ELR (cell line): Measurements from ENCODE around the gene FLT3.
"Not testable (repeated sequence)": the region's sequence is repeated elsewhere in the genome, so short reads cannot be mapped to it uniquely, and the experiment has no call there.

Experiments used
- DNase-seq: peaks from one replicate; pipeline ENCODE4 v3.0.0-alpha.2; 2015; ENCODE audit warnings: low read depth

The FLT3 gene

DNA sequence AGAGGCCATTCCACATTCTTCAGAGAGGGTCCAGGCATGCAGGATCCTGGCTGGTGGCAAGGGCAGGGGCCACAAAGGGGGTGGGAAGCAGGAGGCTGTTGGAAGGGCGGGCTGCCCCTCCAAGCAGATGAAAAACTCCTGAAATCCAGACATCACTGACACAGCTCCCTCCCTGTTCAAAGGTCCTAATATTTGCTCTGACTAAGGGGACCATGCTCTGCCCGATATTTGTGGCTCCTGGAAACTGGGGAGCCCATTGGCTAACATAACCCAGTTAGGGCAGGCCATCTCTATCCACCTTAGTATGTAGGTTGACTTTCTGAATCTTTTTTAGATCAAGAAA is 127.9 kb downstream of the FLT3 start:
- no peak for DNase-seq

DNA sequence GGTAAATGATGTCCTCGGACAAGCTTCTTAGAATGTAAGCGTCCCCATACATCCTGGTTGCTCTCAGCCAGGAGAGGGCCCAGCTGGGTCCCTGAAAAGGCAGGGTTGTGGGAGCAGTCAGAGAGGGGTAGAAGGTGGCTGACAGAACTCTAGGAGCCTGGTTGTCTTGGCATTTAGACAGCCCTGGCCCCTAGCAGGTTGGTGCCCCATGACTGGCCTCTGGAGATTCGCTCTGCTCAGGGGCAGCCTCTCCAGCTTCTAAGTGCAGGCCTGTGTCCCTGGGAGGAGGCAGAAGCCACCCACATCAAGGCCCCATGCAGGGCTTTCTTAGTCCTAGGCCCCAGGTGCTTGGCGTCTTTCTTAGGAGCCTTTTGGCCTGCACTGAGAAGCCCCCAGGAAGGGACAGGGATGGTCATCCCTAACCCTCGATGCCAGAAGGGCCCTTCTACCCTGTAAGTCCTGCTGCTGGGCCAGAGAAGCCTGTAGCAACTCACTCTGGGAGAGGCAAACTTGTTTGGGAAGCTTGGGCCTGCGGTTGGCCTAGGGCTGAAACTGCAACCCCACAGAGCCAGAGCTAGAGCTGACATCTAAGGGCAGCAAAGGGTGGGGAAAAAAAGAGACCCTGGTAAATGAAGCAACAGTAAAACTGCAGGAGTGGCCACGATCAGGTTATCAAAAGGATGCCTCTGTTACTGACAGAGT is 128.4 kb downstream of the FLT3 start:
- no peak for DNase-seq

DNA sequence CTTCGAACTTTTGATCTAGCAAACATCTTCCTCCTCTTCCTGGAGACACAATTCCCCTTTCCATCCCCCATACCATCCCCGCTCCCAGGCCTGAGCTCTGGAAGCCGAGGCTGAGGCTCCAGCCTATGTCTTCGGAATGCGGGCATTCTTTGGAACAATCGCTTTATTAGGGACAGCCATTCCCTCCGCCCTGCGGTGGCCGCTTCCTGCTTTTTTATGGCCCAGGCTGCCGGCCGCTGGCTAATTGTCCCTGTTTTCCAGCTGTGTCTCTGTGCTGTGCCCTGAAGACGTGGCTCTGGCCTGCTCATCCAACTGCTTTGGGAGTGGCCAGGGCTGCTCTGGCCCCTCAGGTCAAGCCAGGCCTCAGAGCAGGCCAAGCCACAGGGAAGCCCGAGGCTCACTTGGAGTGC is 129.1 kb downstream of the FLT3 start:
- no peak for DNase-seq

DNA sequence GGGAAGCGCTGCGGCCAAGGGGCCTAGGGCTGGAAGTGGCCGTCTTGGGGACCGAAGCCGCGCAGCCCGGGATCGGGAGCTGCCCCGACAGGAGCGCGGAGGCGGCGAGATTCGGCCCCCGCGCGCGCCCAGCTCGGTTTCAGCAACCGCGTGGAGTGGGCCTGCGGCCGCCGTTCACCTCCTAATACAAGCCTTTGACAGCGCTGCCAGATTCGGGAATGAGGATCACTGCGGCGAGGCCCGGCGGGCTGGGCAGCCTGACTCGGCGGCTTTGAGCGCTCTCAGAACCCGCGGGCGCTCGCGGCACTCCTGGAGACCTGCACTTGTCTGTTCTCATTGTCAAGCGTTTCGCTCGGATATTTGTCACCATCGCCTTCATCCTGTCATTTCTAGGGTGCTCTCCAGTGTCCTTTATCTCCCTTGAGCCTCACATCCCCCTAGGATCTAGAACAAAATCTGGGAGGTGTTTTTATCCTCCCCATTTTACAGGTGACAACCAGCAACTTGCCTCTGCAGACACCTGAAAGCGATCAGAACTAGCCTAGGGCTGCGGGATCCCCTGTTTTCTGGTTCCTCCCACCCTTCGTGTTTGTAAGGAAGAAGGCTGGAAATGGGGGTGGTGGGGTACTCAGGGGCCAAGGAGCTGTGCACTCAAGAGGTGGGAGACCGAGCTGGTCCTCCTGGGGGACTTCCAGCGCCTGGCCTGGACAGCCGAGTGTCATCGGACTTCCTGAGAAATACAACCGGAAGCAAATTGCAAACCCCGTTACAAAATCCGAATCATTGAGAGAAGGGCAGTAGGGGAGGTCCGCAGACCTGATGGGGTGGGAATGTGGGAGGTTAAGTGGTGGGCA is 129.8 kb downstream of the FLT3 start:
- DNase-seq, result no peak

GRCh38 chr13:27969866-27970229 is 130.5 kb downstream of the FLT3 start:
- DNase-seq, result no peak

DNA sequence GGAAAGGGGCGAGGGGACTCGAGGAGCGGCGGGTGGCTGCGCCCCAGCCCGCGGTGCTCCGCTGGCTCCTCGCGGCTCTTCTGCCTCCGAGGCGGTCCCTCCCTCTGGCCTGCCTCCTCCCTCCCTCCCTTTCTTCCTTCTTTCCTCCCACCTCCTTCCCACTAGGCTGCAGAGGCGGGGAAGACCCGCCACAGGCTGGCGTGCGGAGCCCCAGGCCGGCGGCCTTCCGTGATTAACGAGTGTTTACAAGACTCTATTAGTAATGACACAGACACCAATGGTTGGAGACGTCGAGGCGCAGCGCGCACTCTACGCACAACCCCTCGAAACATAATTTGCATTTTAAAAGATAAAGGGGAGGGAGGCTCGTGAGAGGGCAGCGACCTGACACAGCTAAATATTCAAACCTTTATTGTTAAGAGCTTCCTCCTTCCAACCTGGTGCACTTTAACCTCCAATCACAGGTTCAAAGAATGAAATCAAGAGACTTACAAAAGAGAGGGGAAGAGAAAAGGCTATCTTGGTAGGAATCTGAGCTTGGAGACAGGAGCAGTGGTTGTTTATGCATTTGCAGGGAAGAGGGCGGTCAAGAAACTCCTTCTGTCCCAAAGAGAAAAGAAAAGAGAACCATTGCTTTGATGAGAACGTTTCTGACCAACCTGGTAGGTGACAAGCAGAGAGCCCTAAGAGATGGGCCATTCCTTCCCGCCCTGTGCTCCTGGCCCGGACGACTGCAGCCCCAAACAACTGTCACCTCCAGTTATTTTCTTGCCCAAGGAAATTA is 131.1 kb downstream of the FLT3 start, which contains the start of gene CDX2:
CDX2 (minus strand) TSS at position 234 of the 784 bp plus-strand sequence. CDS start 309 bp downstream, outside the sequence.
- no peak for DNase-seq

DNA sequence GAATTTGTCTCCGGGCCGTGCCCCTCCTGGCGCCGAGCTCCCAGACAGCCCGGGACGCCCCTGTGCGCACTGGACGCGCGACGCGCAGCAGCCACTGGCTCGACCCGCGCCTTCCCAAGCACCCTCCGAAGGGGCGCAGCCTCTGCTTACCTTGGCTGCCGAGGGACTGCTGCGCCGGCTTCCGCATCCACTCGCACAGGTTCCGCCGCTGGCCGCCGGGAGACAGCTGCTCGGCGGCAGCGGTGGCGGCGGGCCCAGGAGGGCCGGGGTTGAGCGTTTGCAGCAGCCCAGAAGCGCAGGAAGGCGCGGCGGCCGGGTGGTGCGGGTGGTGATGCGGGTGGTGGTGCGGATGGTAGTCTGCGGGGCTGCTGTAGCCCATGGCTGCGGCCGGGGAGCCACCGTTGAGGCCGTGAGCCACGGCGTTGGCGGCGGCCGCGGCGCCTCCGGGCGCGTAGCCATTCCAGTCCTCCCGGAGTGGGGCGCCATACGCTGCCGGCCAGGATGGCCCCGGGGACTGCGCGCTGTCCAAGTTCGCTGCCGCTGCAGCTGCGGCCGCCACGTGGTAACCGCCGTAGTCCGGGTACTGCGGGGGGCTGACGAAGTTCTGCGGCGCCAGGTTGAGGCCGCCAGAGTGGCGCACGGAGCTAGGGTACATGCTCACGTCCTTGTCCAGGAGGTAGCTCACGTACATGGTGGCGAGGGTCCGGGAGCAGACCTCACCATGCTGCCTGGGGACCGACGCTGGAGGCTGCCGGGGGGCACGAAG is 131.9 kb downstream of the FLT3 start:
- DNase-seq, result no peak

DNA sequence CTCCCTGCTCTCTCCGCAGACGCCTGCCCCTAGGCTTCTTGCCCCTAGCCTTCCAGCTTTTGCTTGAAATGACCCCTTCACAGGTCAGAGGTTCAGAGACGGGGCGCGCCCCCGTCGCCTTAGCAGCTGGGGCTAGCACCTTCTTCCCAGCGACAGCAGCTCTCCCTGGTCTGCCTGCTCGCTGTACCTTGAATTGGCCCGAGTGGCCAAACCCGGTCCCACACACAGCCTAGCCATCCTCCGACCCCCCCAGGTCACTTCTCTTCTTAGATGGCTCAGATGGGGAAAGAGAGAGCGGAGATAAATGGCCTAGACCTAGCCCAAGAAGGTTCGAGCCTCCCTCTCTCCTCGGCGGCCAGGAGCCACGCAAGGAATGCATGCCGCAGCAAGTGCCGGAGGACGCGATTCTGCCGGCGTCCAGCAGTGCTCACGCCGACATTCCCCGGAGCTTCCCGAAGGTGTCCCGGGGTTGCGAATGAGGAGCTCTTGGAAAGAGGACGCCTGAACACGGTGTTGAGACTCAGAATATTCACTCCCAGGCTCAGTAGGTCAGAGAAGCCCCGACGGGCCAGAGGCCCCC is 132.6 kb downstream of the FLT3 start:
- peak; percentile 26 for DNase-seq

- no peak for DNase-seq
These were observed 133.1 kb downstream of the FLT3 start for GRCh38 chr13:27967203-27967735.

- no peak for DNase-seq
These were observed 133.7 kb downstream of the FLT3 start for GRCh38 chr13:27966641-27967202.

DNA sequence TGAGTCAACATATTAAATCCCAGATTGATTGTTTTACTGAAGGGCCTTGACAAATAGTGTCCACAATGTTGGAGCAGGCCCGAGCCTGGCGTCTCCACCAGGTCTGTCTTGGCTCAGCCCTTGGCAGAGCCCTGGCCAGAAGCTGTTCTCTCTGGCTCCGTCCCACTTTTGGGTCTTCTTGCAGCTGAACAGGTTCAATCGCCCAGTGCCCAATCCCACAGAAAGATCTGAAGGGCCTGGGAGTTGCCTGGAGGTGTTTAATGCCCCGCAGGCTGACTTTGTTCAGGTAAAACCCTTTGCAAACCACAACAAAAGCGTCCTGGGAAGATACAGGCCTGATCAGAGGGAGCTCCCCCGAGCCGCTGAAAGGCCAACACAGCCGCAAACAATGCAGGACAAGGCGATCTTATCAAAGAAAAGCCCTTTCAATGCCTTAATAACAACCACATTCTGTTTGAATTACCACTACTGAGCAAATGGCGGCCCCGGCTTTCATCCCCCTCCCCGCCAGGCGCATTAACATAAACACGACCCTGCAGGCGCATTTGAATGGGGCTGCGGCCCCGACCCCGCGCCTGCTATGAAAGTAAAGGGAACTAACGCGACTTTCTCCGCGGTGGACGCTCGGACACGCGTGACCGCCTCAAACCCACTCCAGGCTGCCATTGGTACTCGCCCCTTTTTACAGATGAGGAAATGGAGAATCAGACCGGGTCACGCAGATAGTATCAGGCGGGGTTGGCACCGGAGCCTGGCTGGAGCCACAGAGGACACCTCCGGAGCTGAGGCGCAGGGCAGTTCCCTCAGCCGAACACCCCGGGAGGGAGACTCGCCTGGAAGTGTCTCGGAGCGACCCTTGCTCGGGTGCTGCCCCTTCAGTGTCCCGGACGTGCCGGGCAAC is 134.4 kb downstream of the FLT3 start:
- DNase-seq, result no peak

- DNase-seq, result no peak
These were observed 135.0 kb downstream of the FLT3 start for GRCh38 chr13:27965343-27965739.

DNA sequence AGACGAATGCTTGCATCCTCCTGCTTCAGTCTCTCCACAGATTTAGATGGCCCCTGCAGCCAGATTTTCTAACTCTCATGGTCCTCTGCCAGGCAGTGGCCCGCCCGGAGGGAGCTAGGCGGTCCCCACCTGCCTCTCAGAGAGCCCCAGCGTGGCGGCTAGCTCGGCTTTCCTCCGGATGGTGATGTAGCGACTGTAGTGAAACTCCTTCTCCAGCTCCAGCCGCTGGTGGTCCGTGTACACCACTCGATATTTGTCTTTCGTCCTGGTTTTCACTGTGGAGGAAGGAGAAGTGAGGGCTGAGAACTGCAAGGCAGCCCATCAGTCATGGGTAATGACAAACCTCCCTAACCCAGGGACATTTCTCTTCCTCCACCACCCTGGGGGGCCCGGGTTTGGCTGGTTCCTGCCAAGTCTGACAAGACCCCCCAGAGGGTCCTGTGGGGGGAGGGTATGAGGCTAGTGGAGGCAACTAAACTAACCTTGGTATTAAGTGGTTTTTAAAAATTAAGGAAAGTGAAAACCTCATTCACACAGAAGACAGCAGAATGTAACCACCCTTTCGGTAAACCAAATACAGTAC is 135.5 kb downstream of the FLT3 start:
- no peak for DNase-seq

DNA sequence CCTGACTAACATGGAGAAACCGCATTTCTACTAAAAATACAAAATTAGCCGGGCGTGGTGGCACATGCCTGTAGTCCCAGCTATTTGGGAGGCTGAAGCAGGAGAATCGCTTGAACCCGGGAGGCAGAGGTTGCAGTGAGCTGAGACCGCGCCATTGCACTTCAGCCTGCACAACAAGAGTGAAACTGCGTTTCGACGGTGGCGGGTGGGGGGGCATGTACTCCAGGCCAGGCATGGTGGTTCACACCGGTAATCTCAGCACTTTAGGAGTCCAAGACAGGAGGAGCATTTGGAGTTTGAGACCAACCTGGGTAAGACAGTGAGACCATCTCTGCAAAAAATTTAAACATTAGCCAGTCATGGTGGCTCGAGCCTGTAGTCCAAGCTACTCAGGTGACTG is 136.2 kb downstream of the FLT3 start:
- not testable (repeated sequence) for DNase-seq

DNA sequence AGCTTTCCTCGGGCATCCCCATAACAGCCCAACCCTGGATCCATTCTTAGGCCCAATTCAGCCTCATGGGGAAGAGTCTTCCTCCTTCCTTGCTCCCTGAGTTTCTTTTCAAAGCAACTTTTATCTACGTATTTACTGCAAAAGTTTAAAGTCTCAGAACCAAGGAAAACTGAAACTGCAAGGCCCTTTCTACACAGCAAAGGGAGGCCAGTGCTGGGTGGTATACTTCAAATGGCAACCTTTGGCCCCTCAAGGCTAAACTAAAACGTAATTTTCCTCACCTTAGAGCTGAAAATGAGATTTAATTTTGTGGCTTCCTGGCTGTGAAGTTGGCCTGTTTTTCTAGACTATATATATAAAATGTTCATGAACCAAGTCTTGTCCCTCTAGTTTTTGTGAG is 136.9 kb downstream of the FLT3 start:
- no peak for DNase-seq

DNA sequence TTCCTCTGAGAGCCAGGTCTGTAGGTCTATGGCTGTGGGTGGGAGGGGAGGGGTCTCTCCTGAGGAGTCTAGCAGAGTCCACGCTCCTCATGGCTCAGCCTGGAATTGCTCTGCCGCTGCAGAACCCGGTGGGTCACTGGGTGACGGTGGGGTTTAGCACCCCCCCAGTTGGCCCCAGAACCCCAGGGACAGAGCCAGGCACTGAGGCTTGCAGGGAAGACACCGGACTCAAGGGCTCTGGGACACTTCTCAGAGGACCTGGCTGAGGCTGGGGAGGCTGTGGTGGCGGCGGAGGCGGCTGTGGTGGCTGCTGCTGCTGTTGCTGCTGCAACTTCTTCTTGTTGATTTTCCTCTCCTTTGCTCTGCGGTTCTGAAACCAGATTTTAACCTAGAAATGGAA is 137.4 kb downstream of the FLT3 start:
- DNase-seq, result no peak

DNA sequence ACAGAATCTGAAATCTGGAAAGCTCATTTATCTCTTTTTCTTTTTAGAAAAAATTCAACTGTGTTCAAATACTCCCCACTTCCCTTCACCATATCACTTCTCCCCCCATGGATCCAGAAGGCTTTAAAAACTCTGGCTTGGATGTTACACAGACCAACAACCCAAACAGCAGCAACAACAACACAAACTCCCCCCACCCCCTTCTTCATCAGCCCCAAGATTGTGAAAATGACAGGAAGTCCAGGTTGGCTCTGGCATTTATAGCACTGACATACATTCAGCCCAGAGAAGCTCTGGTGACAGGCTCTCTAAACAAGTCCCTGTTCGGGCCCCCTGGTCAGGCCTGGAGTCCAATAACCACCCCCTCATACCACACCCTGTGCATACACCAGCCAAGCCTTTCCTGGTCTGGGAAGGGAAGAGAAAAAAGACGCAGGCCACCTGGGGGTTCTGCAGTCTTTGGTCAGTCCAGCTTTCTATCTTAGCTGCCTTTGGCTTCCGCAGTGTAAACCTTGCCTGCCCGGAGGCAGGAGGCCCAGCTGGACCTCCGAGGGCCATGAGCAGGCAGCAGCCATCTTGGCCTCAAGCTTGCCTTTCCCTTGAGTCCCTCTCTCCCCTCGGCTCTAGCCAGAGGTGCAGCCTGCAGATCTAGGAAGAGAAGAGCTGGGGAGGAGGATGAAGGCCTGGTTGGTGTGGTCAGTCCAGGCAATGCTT is 138.1 kb downstream of the FLT3 start:
- DNase-seq, result no peak

DNA sequence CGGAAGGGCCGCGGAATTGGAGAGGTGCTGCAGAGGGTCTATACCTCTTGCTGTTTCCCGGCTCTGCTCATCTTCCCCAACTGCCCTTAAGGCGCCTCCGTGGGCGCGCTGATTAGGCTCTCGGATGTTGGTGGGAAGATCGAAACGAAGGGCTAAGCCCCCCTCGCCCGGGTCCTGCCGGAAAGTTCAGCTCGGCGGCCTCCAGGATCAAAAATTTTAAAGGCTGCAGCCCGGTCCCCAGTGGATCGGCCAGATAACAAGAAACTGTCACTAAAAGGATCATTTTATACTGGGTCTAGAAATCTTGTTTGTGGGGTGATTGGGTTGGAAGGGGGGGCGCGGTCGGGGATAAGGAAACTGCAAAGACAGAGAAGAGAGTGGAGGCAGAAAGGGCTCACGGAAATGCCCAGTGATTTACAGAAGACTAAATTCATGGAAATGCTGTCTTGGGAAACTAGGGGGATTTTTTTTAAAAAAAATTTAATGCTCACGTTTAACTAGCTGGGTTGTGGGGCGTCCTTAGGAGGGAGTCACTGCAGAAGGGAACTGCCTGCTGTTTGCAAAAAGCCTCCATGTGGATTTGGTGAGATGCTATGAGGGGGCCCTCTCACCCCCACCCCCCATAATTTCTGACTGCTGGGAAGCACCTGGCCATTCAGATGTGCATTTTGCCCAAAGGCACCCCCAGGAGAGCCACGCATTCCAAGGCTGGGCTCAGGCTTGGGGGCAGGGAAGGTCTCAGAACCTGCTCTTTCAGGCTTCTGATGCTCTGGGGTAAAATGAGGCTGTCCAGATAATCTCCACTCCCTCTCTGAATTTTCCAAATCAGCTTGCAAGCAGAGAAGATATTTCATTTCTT is 138.9 kb downstream of the FLT3 start:
- DNase-seq, result no peak
